Psoas muscle (tissue), 8 donors: ENCODE results near the gene LINGO3. TPM values are rescaled to one million over a fixed set of nuclear protein-coding genes. Genes with fewer than 3 reads are reported as not detected.
A peak's percentile ranks its signal among the peaks of the same experiment; 100 is the strongest.

Experiments used
- ATAC-seq, 4 donors: fragments of 200-7000 bp; cut with Tn5 transposase; one replicate each; pipeline ENCODE4 v1.9.1; 2020; ENCODE audit warnings: moderate library complexity in 3 of 4, mild to moderate bottlenecking in 2 of 4
- DNase-seq, 2 donors: peaks; one replicate each; pipeline ENCODE4 v3.0.0-alpha.2; 2020
- H3K27ac ChIP-seq: fragments of 200-600 bp; one replicate; pipeline ENCODE4 v1.8.0; 2022
- H3K27me3 ChIP-seq, 3 donors: fragments of 200-600 bp in 1 of 3; one replicate each; pipeline versions ENCODE4 v1.6.1 to v1.8.0; 2013 to 2022; ENCODE audit warnings: low read length in 2 of 3, mild to moderate bottlenecking in 2 of 3, moderate library complexity in 1 of 3; ENCODE audit not compliant: insufficient read depth in 3 of 3
- H3K36me3 ChIP-seq, 2 donors: fragments of 200-600 bp in 1 of 2; one replicate each; pipeline versions ENCODE4 v1.6.1 to v1.8.0; 2013 to 2022; ENCODE audit warnings: low read depth in 1 of 2, mild to moderate bottlenecking in 1 of 2, moderate library complexity in 1 of 2; ENCODE audit not compliant: insufficient read depth in 1 of 2
- H3K4me1 ChIP-seq: fragments of 200-600 bp; one replicate; pipeline ENCODE4 v1.8.0; 2022
- H3K4me3 ChIP-seq: fragments of 200-600 bp; one replicate; pipeline ENCODE4 v1.8.0; 2022; ENCODE audit warnings: mild to moderate bottlenecking
- H3K9me3 ChIP-seq: fragments of 200-600 bp; one replicate; pipeline ENCODE4 v1.8.0; 2022
- WGBS, 3 donors: extraction: QIAGEN DNeasy Blood & Tissue Kit; methylation state at CpG; one replicate each; pipeline versions ENCODE4 v1.1.6 to v1.1.7; 2013; 5-methylcytosine and 5-hydroxymethylcytosine counted together
- intact Hi-C, 2 donors: fragments of 100-400 bp; cut with DNase I; formaldehyde crosslinking; loops; one replicate each; pipeline versions ENCODE4 v1.11.0 to v1.14.2; 2022
- polyA plus RNA-seq, 3 donors: library from polyadenylated mRNA; stranded (reverse); fragments of 200-250 nt; gene quantifications; one replicate each; pipeline ENCODE4 v1.2.3, GENCODE V29; 2013
- total RNA-seq, 4 donors: library from RNA; stranded (reverse); fragmentation: NEBNext Ultra II Directional in 2 of 4; extraction: Animal tissue kit (Norgen Biotek cat#: 25700) in 2 of 4; gene quantifications; one replicate each; pipeline versions ENCODE4 v1.2.1 to v1.2.4, GENCODE V29; 2021 to 2023
- TF ChIP-seq, protein P1 (sequence below): fragments of 200-600 bp; IDR thresholded peaks from one replicate; pipeline ENCODE4 v1.8.0; 2022; ENCODE audit warnings: antibody characterized with exemption
- donor health status: healthy with polysubstance abuse.
- donor health status: DM: no; HTN: no; CAD: no; lungs with moderate emphysema.
- donor health status: Bipolar disorder and iron deficiency.
- donor health status: healthy.
- donor health status: DM: yes; HTN: yes; CAD: no.
- donor health status: DM: no; HTN: no; CAD: no.
- donor health status: DM: no; HTN: no; CAD: no.
- donor health status: DM: yes; HTN: yes; CAD: no.

The LINGO3 gene
- total and polyA plus RNA-seq, 7 donors, result 0.04 TPM; not detected in 6

DNA sequence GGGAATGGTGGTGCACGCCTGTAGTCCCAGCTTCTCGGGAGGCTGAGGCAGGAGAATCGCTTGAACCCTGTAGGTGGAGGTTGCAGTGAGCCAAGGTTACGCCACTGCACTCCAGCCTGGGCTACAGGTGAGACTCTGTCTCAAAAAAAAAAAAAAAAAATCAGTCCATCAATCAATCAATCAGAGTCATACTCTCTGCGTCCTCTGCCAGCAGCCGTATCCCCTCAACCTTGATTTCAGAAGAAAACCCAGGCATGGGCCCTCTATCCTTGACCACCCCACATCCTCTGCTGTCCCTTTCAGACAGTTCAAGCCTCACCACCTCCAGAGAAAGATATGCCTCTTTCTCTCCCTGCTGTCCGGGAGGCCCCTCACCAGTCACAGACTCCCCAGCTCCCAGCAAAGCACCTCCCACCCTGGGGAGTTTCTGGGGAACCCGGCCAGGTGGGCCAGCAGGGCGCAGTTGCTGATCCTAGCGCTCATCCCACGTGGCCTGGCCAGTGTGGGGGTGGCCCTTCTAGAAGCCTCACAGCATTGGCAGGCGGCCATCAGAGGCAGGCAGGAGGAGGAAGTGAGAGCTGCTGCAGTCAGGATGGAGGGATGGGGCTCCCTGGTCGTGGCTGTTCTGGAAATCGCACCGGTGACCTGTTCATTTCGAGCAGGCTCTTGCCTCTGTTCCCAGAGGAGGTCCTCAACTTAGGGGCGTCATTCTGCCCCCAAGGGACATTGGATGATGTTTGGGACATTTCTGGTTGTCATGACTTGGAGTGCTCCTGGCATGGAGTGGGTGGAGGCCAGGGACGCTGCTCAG lies 41.6 kb downstream of the LINGO3 start:
- H3K27ac ChIP-seq, result no peak overlapping the region
- H3K36me3 ChIP-seq, result peaks cover 0 to 3% of the 10 kb centered on the region in 2 donors
- ATAC-seq (no peak), DNase-seq (peak; percentile 86 to 89)
- peaks cover 15% of the 10 kb centered on the region for H3K4me1 ChIP-seq
- 44 to 56% (median 51%) methylated on average over 18 of the region's 18 CpGs for WGBS, 3 donors
- no peaks in the 10 kb centered on the region for H3K9me3 ChIP-seq
- no peak overlapping the region for H3K4me3 ChIP-seq
- TF ChIP-seq, protein P1, sequence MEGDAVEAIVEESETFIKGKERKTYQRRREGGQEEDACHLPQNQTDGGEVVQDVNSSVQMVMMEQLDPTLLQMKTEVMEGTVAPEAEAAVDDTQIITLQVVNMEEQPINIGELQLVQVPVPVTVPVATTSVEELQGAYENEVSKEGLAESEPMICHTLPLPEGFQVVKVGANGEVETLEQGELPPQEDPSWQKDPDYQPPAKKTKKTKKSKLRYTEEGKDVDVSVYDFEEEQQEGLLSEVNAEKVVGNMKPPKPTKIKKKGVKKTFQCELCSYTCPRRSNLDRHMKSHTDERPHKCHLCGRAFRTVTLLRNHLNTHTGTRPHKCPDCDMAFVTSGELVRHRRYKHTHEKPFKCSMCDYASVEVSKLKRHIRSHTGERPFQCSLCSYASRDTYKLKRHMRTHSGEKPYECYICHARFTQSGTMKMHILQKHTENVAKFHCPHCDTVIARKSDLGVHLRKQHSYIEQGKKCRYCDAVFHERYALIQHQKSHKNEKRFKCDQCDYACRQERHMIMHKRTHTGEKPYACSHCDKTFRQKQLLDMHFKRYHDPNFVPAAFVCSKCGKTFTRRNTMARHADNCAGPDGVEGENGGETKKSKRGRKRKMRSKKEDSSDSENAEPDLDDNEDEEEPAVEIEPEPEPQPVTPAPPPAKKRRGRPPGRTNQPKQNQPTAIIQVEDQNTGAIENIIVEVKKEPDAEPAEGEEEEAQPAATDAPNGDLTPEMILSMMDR, result no peak
- intact Hi-C loops, result no loop called here
- no peaks in the 10 kb centered on the region for H3K27me3 ChIP-seq

DNA sequence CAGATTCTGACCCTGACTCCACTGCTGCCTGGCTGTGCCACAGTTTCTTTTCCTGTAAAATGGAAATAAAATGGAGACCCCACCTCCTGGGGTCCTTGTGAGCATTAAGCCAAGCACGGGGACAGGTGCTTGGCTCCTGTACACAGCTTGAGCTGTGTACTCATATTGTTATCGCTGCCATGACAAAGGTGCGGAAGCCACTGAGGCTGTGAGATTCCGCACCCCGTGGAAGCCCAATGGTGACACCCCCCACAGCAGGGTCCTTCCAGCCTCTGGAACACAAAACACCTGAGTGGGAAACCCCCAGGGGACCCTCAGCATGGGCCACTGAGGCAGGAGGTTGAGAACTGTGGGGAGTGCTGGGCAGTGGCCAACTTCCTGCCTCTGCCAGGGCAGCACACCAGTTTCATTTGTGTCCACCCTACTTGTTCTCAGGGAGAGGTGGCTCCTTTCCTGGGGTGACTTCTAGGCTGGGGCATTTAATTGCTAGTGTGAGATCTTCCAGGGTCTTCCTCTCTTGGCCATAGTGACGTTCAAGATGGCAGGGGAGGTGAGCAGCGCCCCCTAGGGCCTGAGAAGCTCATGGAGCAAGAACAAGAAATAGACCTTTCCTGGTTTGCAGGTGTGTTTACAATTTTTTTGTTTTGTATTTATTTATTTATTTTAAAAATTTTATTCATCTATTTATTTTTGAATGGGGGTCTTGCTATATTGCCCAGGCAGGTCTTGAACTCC lies 46.3 kb downstream of the LINGO3 start:
- H3K4me3 ChIP-seq, result no peak overlapping the region
- no peak overlapping the region for H3K27ac ChIP-seq
- H3K27me3 ChIP-seq, result no peaks in the 10 kb centered on the region
- H3K9me3 ChIP-seq, result no peaks in the 10 kb centered on the region
- DNase-seq, result peak in 1 of 2 donors; percentile 76
- 64 to 69% (median 68%) methylated on average over 7 of the region's 7 CpGs for WGBS, 3 donors
- intact Hi-C loops, result no loop called here
- peak in 3 of 4 donors; percentile 35 to 54 (median 47) for ATAC-seq
- no peaks in the 10 kb centered on the region for H3K36me3 ChIP-seq
- peaks cover 4% of the 10 kb centered on the region for H3K4me1 ChIP-seq
- TF ChIP-seq, protein P1, result peak; percentile 53

DNA sequence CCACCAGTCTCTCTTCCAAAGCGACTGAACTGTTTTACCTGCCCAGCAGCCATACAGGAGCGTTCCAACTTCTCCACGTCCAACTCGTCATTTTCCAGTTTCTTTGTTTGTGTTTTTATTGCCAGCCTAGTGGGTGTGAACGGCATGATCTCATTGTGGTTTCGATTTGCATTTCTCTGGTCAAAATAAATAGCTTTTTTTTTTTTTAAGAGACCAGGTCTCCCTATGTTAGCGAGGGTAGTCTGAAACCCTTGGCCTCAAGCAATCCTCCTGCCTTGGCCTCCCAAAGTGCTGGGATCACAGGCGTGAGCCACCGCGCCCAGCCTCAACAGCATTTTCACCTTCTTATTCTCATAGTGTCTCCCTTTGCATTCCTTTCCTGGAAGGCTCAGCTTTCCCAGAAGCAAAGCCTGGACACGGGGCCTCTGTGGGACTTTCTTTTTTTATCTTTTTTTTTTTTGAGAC lies 47.6 kb downstream of the LINGO3 start:
- no peaks in the 10 kb centered on the region for H3K4me1 ChIP-seq

DNA sequence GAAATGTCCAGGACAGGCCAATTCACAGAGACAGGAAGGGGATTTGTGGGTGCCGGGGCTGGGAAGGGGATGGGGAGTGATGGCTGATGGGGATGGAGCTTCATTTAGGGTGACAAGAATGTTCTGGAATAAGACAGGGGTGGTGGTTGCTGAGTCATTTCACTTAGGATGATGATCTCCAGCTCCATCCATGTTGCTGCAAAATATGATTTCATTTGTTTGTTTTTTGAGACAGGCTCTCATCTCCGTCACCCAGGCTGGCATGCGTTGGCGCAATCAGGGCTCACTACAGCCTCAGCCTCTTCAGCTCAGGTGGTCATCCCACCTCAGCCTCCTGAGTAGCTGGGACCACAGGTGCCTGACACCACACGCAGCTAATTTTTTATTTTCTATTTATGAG lies 48.6 kb downstream of the LINGO3 start:
- no peaks in the 10 kb centered on the region for H3K36me3 ChIP-seq
- H3K4me1 ChIP-seq, result peaks cover 3% of the 10 kb centered on the region
- no peaks in the 10 kb centered on the region for H3K9me3 ChIP-seq
- H3K27ac ChIP-seq, result no peak overlapping the region
- WGBS, 3 donors, result 84 to 97% (median 93%) methylated on average over 5 of the region's 5 CpGs
- H3K27me3 ChIP-seq, result no peaks in the 10 kb centered on the region
- intact Hi-C loops, result no loop called here
- no peak for DNase-seq
- no peak overlapping the region for H3K4me3 ChIP-seq
- ATAC-seq, result no peak
- TF ChIP-seq, protein P1, result no peak

More for the DNA sequence above, 47.6 kb downstream of the LINGO3 start:
- Histone ChIP-seq H3K9me3 (no peaks in the 10 kb centered on the region), H3K36me3 (no peaks in the 10 kb centered on the region), H3K4me3 (no peak overlapping the region), H3K27ac (no peak overlapping the region), H3K27me3 (no peaks in the 10 kb centered on the region)
- 73 to 76% (median 75%) methylated on average over 11 of the region's 11 CpGs for WGBS, 3 donors
- ATAC-seq (no peak), DNase-seq (no peak)
- TF ChIP-seq, protein P1, result no peak
- intact Hi-C loops, result no loop called here

Other genes with a start within 250 kb of the LINGO3 start
- gene MOB3A, start 211.8 kb downstream of the LINGO3 start, total RNA-seq, result 10 to 100 TPM in 3 of 4 donors, 1 to 10 TPM in 1; 9.9 to 19.8 (median 17.2) TPM
- gene MOB3A, start 211.8 kb downstream of the LINGO3 start, polyA plus RNA-seq, result 10 to 100 TPM in 2 of 3 donors, 1 to 10 TPM in 1; 8.3 to 13.5 (median 11.3) TPM
- gene IZUMO4, start 211.2 kb downstream of the LINGO3 start, total RNA-seq, result 1 to 10 TPM in 3 of 4 donors, under 1 TPM in 1; 0.89 to 2.8 (median 1.4) TPM
- gene IZUMO4, start 211.2 kb downstream of the LINGO3 start, polyA plus RNA-seq, result 1 to 10 TPM in 2 of 3 donors, under 1 TPM in 1; 0.69 to 3.0 (median 2.0) TPM
- 100 to 1,000 TPM in 2 of 4 donors, 10 to 100 TPM in 2; 71.9 to 103 (median 91.4) TPM for gene AP3D1, start 156.6 kb downstream of the LINGO3 start, total RNA-seq
- 100 to 1,000 TPM in 1 of 3 donors, 10 to 100 TPM in 2; 51.5 to 120 (median 76.0) TPM for gene AP3D1, start 156.6 kb downstream of the LINGO3 start, polyA plus RNA-seq
- gene DOT1L, start 144.2 kb downstream of the LINGO3 start, total RNA-seq, result 10 to 100 TPM; 11.2 to 25.9 (median 22.1) TPM
- 10 to 100 TPM in 2 of 3 donors, 1 to 10 TPM in 1; 7.6 to 16.3 (median 15.5) TPM for gene DOT1L, start 144.2 kb downstream of the LINGO3 start, polyA plus RNA-seq
- 10 to 100 TPM; 54.9 to 65.5 (median 60.0) TPM for gene PLEKHJ1, start 71.8 kb downstream of the LINGO3 start, total RNA-seq
- 100 to 1,000 TPM in 1 of 3 donors, 10 to 100 TPM in 2; 80.6 to 146 (median 95.3) TPM for gene PLEKHJ1, start 71.8 kb downstream of the LINGO3 start, polyA plus RNA-seq
- 10 to 100 TPM; 31.1 to 46.8 (median 40.2) TPM for gene SF3A2, start 71.3 kb downstream of the LINGO3 start, total RNA-seq
- 10 to 100 TPM; 25.9 to 33.6 (median 28.9) TPM for gene SF3A2, start 71.3 kb downstream of the LINGO3 start, polyA plus RNA-seq
- gene AMH, start 58.8 kb downstream of the LINGO3 start, total RNA-seq, result 1 to 10 TPM; 1.9 to 3.6 (median 2.7) TPM
- 1 to 10 TPM in 1 of 3 donors, under 1 TPM in 2; 0.38 to 2.4 (median 0.53) TPM for gene AMH, start 58.8 kb downstream of the LINGO3 start, polyA plus RNA-seq
- 100 to 1,000 TPM; 107 to 191 (median 162) TPM for gene JSRP1, start 51.7 kb downstream of the LINGO3 start, total RNA-seq
- 100 to 1,000 TPM; 110 to 271 (median 130) TPM for gene JSRP1, start 51.7 kb downstream of the LINGO3 start, polyA plus RNA-seq
- gene PEAK3, start 26.0 kb downstream of the LINGO3 start, total RNA-seq, result under 1 TPM; 0.12 to 0.20 (median 0.14) TPM
- under 1 TPM in 2 of 3 donors, not detected in 1; 0.01 to 0.08 TPM for gene PEAK3, start 26.0 kb downstream of the LINGO3 start, polyA plus RNA-seq
- 10 to 100 TPM; 42.2 to 89.8 (median 47.8) TPM for gene LSM7, start 20.4 kb upstream of the LINGO3 start, total RNA-seq
- gene LSM7, start 20.4 kb upstream of the LINGO3 start, polyA plus RNA-seq, result 100 to 1,000 TPM; 128 to 323 (median 141) TPM
- gene SPPL2B, start 20.5 kb upstream of the LINGO3 start, total RNA-seq, result 10 to 100 TPM; 21.1 to 38.0 (median 27.7) TPM
- 10 to 100 TPM; 11.4 to 22.1 (median 19.4) TPM for gene SPPL2B, start 20.5 kb upstream of the LINGO3 start, polyA plus RNA-seq
- under 1 TPM in 1 of 4 donors, not detected in 3; 0.17 TPM for gene TMPRSS9, start 52.1 kb upstream of the LINGO3 start, total RNA-seq
- gene TMPRSS9, start 52.1 kb upstream of the LINGO3 start, polyA plus RNA-seq, result not detected
- gene TIMM13, start 119.4 kb upstream of the LINGO3 start, total RNA-seq, result 100 to 1,000 TPM in 1 of 4 donors, 10 to 100 TPM in 3; 70.3 to 110 (median 92.2) TPM
- gene TIMM13, start 119.4 kb upstream of the LINGO3 start, polyA plus RNA-seq, result 100 to 1,000 TPM in 2 of 3 donors, 10 to 100 TPM in 1; 83.6 to 254 (median 138) TPM
- 10 to 100 TPM; 11.4 to 28.6 (median 22.7) TPM for gene LMNB2, start 148.8 kb upstream of the LINGO3 start, total RNA-seq
- gene LMNB2, start 148.8 kb upstream of the LINGO3 start, polyA plus RNA-seq, result 10 to 100 TPM; 27.6 to 40.3 (median 38.1) TPM
- 10 to 100 TPM; 10.9 to 63.1 (median 25.6) TPM for gene GADD45B, start 168.0 kb upstream of the LINGO3 start, total RNA-seq
- 10 to 100 TPM; 14.1 to 94.1 (median 19.3) TPM for gene GADD45B, start 168.0 kb upstream of the LINGO3 start, polyA plus RNA-seq